Myocyte (in vitro differentiated cells): ENCODE data around the gene TSPAN18. TPM values are rescaled to one million over a fixed set of nuclear protein-coding genes. Genes with fewer than 3 reads are reported as not detected.

ENCODE experiments used
- DNase-seq: peaks from one replicate; pipeline ENCODE4 v3.0.0-alpha.2; 2012; ENCODE audit warnings: low read depth
- total RNA-seq: library from RNA; depleted of rRNA; stranded (reverse); fragments of >200 nt; gene quantifications from 2 replicates; pipeline ENCODE4 v1.2.3, GENCODE V29; 2014

The TSPAN18 gene
- total RNA-seq, 1 donor from 2014 or later: 1.3 TPM

- no peak for DNase-seq
Observed at GRCh38 chr11:44936951-44937543, 210.3 kb downstream of the TSPAN18 start.

GRCh38 chr11:44938066-44938691 lies 211.4 kb downstream of the TSPAN18 start:
- no peak for DNase-seq

GRCh38 chr11:44939673-44940395 lies 213.1 kb downstream of the TSPAN18 start:
- DNase-seq: no peak

- DNase-seq: no peak
Observed at GRCh38 chr11:44940404-44940803, 213.6 kb downstream of the TSPAN18 start.

- no peak for DNase-seq
Observed at GRCh38 chr11:44940835-44941234, 214.1 kb downstream of the TSPAN18 start.

- DNase-seq: no peak
Observed at GRCh38 chr11:44941259-44942021, 214.7 kb downstream of the TSPAN18 start.

DNA sequence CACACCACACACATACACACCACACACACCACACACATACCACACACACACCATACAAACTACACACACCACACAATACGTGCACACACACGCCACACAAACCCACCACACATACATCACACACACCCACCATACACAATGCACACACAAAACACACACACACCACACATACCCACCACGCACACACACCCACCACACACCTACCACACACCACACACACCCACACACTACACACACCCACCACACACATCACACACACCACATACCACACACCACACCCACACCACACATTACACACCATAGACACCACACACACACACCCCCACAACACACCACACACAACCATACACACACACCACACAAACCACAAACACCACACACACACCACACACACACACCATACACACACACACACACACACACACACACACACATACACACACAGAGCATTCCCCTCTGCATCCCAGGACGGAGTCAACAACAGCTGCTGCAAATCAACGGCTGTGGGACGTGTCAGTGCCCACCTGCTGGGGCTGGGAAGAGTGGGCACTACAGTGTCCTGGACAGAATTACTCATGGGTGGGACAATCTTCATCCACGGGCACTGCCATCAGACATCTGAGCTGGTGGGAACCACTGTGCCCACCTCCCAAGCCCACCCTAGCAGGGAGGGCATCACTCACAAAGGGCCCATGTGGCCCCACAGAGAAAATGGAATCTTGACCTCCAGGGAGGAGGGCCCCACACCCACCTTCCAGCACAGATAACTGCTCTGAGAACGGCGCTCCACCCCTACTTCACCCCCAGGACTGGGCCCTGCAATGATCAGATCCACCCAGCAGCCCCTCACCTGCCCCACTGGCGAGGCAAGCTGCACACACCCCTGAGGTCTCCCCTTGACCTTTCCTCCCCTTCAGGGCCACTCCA lies 215.5 kb downstream of the TSPAN18 start:
- peak; percentile 59 for DNase-seq

DNA sequence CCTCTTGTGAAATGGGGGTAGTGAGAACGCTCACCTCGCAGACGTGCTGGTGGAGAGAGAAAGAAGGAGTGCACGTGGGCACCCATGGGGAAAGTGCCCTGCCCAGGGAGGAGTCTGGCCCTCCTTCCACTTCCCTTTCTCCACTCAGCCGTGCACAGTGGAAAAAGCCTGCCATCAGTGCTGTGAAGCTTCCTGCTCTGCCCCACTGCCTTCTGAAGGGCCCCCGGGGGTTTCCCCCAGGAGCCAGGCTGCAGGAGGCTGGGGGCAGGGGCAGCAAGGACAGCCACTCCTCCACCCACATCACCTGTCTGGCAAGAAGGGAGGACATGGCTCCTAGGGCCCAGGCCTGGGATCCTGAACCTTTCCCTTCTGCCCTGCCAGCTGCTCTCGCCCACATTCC lies 216.4 kb downstream of the TSPAN18 start:
- no peak for DNase-seq

GRCh38 chr11:44943696-44944095 lies 216.9 kb downstream of the TSPAN18 start:
- DNase-seq: no peak

GRCh38 chr11:44944181-44944852 lies 217.6 kb downstream of the TSPAN18 start:
- DNase-seq: no peak

DNA sequence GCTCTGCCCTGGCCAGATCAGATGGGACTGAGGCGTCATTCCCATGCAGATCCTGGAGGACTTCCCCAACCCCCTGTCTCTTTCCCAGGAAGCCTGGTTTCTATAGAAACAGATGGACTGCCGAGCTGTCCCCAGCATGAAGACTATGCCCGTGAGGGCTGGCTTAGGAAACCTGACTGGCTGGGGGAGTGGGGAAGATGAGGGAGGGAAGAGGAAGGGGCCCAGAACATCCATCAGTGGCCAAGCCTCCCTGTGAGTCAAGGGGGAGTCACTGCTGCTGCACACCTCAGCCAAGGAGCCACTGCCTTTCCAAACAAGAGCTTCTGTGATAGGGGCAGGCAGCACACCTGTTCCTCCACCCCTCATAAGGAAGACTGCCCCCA lies 218.1 kb downstream of the TSPAN18 start:
- no peak for DNase-seq

DNA sequence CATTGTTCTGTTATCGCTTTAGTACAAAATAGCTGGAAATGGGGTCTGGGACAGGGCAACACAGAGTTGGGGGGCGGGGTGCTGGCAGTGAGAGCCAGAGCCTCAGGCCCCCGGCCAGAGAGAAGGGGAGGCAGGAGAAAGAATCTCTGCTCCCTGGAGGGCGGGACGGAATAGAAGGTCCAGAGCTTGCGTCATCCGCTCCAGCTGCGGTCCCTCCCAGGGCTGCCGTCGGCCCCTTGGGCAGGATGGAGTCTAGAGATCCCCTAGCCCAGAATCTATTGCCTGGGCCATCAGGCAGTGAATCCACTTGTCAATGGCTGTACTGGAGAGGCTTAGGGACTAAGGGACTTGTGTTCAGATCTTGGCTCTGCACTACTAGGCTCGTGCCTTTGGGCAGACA lies 218.9 kb downstream of the TSPAN18 start:
- DNase-seq: no peak

DNA sequence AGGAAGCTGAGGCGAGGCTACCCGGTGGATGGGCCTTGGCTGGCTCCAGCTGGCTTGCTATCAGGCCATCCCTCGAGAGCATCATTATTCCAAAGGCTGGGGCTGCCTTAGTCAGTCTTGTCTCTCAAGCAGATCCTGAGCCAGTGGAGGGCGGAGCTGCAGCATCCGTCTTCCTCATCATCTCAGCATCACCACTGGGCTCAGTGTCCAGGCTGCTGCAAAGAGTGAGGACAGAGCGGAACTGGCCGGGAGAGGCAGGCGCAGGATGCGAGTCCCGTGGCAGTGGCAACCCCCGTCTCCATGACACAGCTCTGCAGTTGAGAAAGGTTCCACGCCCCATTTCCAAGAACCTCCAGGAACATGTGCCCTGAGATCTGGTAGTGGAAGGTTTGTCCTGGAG lies 219.5 kb downstream of the TSPAN18 start:
- DNase-seq: no peak

DNA sequence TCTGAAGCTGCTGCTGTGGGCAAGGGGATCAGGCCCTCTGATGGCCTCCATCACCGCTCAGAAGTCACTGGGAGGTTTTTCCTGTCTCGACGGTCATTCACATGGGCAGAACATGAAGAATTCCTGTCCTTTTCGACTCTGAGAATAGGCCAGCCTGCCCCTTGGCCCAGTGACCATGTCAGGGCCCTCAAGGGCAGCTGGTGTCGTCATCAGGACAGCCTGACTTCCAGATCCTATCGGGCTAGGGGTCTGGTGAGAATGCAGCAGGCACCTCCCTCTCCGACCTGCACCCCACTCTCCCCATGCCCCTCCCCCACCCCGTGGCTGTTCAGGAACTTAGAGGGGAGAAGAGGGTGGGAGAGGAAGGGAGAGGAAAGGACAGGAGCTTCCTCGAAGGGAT lies 220.4 kb downstream of the TSPAN18 start:
- DNase-seq: no peak

GRCh38 chr11:44948155-44948554 lies 221.4 kb downstream of the TSPAN18 start:
- DNase-seq: no peak

DNA sequence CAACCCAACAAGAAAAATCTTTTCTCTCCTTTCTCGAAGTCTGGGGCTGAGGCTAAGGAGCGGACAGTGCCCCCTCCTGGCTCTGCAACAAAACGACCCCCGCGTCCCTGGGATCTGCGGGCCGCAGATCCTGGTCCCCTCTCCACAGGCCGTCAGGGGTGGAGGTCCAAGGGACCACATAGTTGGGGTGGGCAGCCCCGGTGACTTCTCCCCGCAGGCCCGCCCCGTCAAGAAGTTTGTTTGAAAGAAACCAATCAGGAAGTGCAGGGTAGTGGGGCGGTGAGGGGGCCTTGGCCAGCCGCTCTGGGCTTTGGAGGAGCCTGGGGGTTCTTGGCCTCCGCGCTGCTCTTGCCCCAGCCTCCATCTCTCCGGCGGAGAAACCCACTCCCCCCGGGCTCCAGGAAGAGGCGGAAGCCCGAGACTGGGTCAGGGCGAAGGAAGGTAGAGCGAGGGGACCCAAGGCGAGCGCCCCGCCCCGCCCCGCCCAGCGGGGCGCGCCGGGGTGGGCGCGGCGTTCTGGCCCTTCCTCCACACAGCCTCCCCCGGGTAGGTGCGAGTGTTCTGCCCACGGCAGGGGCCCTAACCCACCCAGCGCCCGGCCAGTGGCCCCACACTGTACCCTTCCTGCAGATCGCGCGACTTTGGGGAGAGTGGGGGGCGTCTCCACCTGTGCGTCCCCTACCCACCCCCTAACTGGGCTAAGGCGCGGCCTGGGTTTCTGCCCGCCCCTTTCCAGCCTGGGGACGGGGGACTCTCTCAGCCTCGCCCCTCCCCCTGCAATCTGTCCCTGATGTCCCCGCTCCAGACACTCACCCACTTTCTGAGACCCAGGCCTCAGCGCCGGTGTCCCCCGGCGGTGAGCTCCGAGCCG lies 222.6 kb downstream of the TSPAN18 start:
- DNase-seq: no peak

- DNase-seq: no peak
Observed at GRCh38 chr11:44950031-44950624, 223.4 kb downstream of the TSPAN18 start.

DNA sequence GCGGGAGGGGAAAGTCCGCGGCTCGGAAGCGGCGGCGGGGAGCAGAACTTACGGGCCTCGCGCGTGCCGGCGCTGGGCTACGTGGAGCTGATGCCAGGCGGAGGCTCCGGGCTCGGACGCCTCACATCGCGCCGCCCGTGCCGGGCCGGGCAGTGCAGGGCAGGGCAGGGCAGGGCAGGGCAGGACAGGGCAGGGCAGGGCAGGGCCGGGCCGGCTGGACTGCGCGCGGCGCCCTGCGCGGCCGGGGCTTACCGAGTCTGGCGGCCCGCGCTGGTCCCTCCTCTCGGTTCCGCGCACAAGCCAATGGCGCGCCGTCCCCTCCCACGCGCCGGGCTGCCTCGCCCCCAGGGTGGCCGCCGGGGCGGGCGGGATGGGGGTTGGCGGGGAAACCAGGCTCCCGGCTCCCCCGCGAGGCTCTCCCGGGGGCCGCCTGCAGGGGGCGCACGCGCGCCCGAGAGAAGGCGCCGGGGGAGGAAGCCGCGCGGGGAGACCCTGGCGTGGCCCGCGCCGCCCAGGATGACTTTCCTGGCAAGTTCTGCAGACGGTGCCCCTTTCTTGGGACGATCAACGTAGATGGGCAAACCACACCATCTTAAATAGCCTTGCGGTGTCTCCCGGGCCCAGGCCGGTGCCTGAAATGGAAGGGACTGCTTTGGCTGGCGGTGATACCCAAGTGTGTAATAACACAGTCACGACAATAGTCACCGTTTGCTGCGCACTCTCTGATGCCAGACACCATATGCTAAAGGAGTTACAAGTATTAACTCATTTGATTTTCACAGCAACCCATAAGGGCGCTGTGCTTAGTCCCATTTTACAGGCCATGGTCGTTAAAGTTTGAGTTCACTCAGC lies 224.1 kb downstream of the TSPAN18 start, which contains the start of gene TP53I11:
TP53I11 (minus strand) TSS at position 259 of the 852 bp plus-strand sequence. CDS start 12,548 bp downstream, outside the sequence.
- peak; percentile 72 for DNase-seq
